Lower leg skin (tissue), 4 donors: ENCODE measurements around the gene LCMT1. TPM values are rescaled to one million over a fixed set of nuclear protein-coding genes. Genes with fewer than 3 reads are reported as not detected.

Experiments
- DNase-seq, 2 donors: peaks; one replicate each; pipeline ENCODE4 v3.0.0-alpha.2; 2019; ENCODE audit warnings: low spot score in 2 of 2
- H3K4me3 ChIP-seq: fragments of 200-600 bp; sonication (generic); 2 replicates; pipeline ENCODE4 v1.5.1; 2017; ENCODE audit warnings: mild to moderate bottlenecking, low read depth; ENCODE audit not compliant: poor library complexity, severe bottlenecking
- CTCF ChIP-seq, 3 donors: fragments of 450-650 bp; IDR thresholded peaks; one replicate each; pipeline ENCODE4 v1.5.1; 2016; ENCODE audit warnings: antibody characterized with exemption in 3 of 3, mild to moderate bottlenecking in 3 of 3, moderate library complexity in 2 of 3
- POLR2A ChIP-seq, 2 donors: fragments of 450-650 bp; IDR thresholded peaks; one replicate each; pipeline ENCODE4 v1.6.1; 2016 to 2017; ENCODE audit warnings: antibody characterized with exemption in 2 of 2, mild to moderate bottlenecking in 1 of 2, moderate library complexity in 1 of 2
- WGBS, 2 donors: methylation state at CpG; one replicate each; pipeline ENCODE4 v1.1.5; 2018; 5-methylcytosine and 5-hydroxymethylcytosine counted together
- intact Hi-C: fragments of 100-400 bp; cut with DNase I; formaldehyde crosslinking; loops from one replicate; pipeline ENCODE4 v1.15.0; 2023; ENCODE audit warnings: low total_unique reads
- total RNA-seq, 4 donors: library from RNA; depleted of rRNA; stranded (reverse); fragments of >200 nt; gene quantifications; one replicate each; pipeline ENCODE4 v1.1.0, GENCODE V29; 2016

Gene LCMT1
- total RNA-seq, 4 donors from 2014 or later: 33.6 to 46.8 (median 38.2) TPM

- TF ChIP-seq POLR2A (IDR thresholded peaks at IDR 0.05): no peak
- no peak for TF ChIP-seq CTCF (IDR thresholded peaks at IDR 0.05)
- intact Hi-C loops: no loop called here
- H3K4me3 ChIP-seq: no peak overlapping the region
- no peak for DNase-seq
- 79 to 85% methylated on average over 3 of the region's 3 CpGs for WGBS, 2 donors
Observed at GRCh38 chr16:25184771-25185170, 73.2 kb downstream of the LCMT1 start.

GRCh38 chr16:25187491-25187795 is 75.9 kb downstream of the LCMT1 start:
- DNase-seq: no peak
- intact Hi-C loops: no loop called here
- 94 to 97% methylated on average over 3 of the region's 3 CpGs for WGBS, 2 donors
- H3K4me3 ChIP-seq: no peak overlapping the region
- TF ChIP-seq POLR2A (IDR thresholded peaks at IDR 0.05) (no peak), CTCF (IDR thresholded peaks at IDR 0.05) (no peak)

- DNase-seq: no peak
- TF ChIP-seq POLR2A (IDR thresholded peaks at IDR 0.05) (no peak), CTCF (IDR thresholded peaks at IDR 0.05) (no peak)
- WGBS, 2 donors: 88 to 95% methylated on average over 6 of the region's 6 CpGs
- intact Hi-C loops: no loop called here
- no peak overlapping the region for H3K4me3 ChIP-seq
Observed at GRCh38 chr16:25189305-25189704, 77.8 kb downstream of the LCMT1 start.

GRCh38 chr16:25192096-25192495 is 80.6 kb downstream of the LCMT1 start:
- no peak overlapping the region for H3K4me3 ChIP-seq
- no peak for DNase-seq
- no peak for TF ChIP-seq CTCF (IDR thresholded peaks at IDR 0.05)
- TF ChIP-seq POLR2A (IDR thresholded peaks at IDR 0.05): no peak
- WGBS, 2 donors: 58 to 67% methylated on average over 6 of the region's 6 CpGs
- intact Hi-C loops: no loop called here

GRCh38 chr16:25194273-25194878 is 82.8 kb downstream of the LCMT1 start:
- 91 to 92% methylated on average over 7 of the region's 7 CpGs for WGBS, 2 donors
- DNase-seq: no peak
- intact Hi-C loops: no loop called here
- H3K4me3 ChIP-seq: no peak overlapping the region
- TF ChIP-seq CTCF (IDR thresholded peaks at IDR 0.05) (no peak), POLR2A (IDR thresholded peaks at IDR 0.05) (no peak)

- H3K4me3 ChIP-seq: no peak overlapping the region
- TF ChIP-seq CTCF (IDR thresholded peaks at IDR 0.05) (no peak), POLR2A (IDR thresholded peaks at IDR 0.05) (no peak)
- intact Hi-C loops: no loop called here
- DNase-seq: no peak
- WGBS, 2 donors: 69 to 74% methylated on average over 4 of the region's 4 CpGs
Observed at GRCh38 chr16:25198021-25198420, 86.5 kb downstream of the LCMT1 start.
